CD4-positive, alpha-beta T cell treated with Interleukin-15 for 4 hours (primary cell): Measurements from ENCODE around the gene COL5A2.

ENCODE experiments used
- DNase-seq: peaks from one replicate; pipeline ENCODE4 v3.0.0-alpha.2; 2020; ENCODE audit warnings: low spot score

Gene COL5A2

GRCh38 chr2:188997263-188997662 lies 182.3 kb downstream of the COL5A2 start:
- no peak for DNase-seq

- DNase-seq, result no peak
Measured at GRCh38 chr2:188993247-188993646, 186.3 kb downstream of the COL5A2 start.

- DNase-seq, result no peak
Measured at GRCh38 chr2:188986839-188987238, 192.7 kb downstream of the COL5A2 start.

GRCh38 chr2:188984680-188985079 lies 194.9 kb downstream of the COL5A2 start:
- no peak for DNase-seq

GRCh38 chr2:188984065-188984491 lies 195.5 kb downstream of the COL5A2 start:
- DNase-seq, result no peak

GRCh38 chr2:188983427-188984064 lies 196.0 kb downstream of the COL5A2 start:
- DNase-seq, result no peak
